Uterus (tissue), 4 donors: ENCODE data around the gene PSMB3. TPM values are rescaled to one million over a fixed set of nuclear protein-coding genes. Genes with fewer than 3 reads are reported as not detected.

Experiments used
- DNase-seq, 2 donors: peaks; one replicate each; pipeline ENCODE4 v3.0.0-alpha.2; 2019 to 2020
- H3K27ac ChIP-seq, 2 donors: fragments of 200-600 bp; sonication (generic); 1 replicate in 1 of 2; 2 replicates in 1 of 2; pipeline ENCODE4 v1.5.1; 2016 to 2018
- H3K27me3 ChIP-seq, 2 donors: fragments of 200-600 bp; sonication (generic); one replicate each; pipeline ENCODE4 v1.5.1; 2018 to 2019; ENCODE audit warnings: control low read depth in 1 of 2
- H3K36me3 ChIP-seq, 2 donors: fragments of 200-600 bp; sonication (generic); one replicate each; pipeline ENCODE4 v1.5.1; 2019; ENCODE audit warnings: control low read depth in 1 of 2
- H3K4me1 ChIP-seq, 2 donors: fragments of 200-600 bp; sonication (generic); one replicate each; pipeline ENCODE4 v1.5.1; 2018 to 2019; ENCODE audit warnings: control low read depth in 1 of 2
- H3K4me3 ChIP-seq, 2 donors: fragments of 200-600 bp; sonication (generic); 1 replicate in 1 of 2; 2 replicates in 1 of 2; pipeline ENCODE4 v1.5.1; 2018 to 2019; ENCODE audit warnings: mild to moderate bottlenecking in 1 of 2
- H3K9me3 ChIP-seq, 2 donors: fragments of 200-600 bp; sonication (generic); one replicate each; pipeline ENCODE4 v1.5.1; 2019; ENCODE audit warnings: control low read depth in 1 of 2
- POLR2A ChIP-seq, 2 donors: fragments of 450-650 bp; IDR thresholded peaks; one replicate each; pipeline ENCODE4 v1.6.1; 2016; ENCODE audit warnings: antibody characterized with exemption in 2 of 2, mild to moderate bottlenecking in 1 of 2, moderate library complexity in 1 of 2
- intact Hi-C: fragments of 100-400 bp; cut with DNase I; formaldehyde crosslinking; loops from one replicate; pipeline ENCODE4 v1.15.1; 2023; ENCODE audit warnings: low total_unique reads
- total RNA-seq, 4 donors: library from RNA; depleted of rRNA in 3 of 4; stranded (reverse); fragments of >200 nt in 3 of 4; gene quantifications; one replicate each; pipeline versions ENCODE4 v1.1.0 to v1.2.4, GENCODE V29; 2014 to 2023
- TF ChIP-seq, protein P1 (sequence below), 4 experiments: fragments of 200-600 bp in 2 of 4; fragments of 450-650 bp in 2 of 4; sonication (generic) in 2 of 4; IDR thresholded peaks; one replicate each; pipeline ENCODE4 v1.5.1; 2016 to 2019; ENCODE audit warnings: antibody characterized with exemption in 4 of 4, mild to moderate bottlenecking in 2 of 4, moderate library complexity in 1 of 4
- donor health status: DM: yes; HTN: yes; CAD: no.

Gene PSMB3
- total RNA-seq, 4 donors from 2014 or later, result 91.6 to 285 (median 101) TPM

DNA sequence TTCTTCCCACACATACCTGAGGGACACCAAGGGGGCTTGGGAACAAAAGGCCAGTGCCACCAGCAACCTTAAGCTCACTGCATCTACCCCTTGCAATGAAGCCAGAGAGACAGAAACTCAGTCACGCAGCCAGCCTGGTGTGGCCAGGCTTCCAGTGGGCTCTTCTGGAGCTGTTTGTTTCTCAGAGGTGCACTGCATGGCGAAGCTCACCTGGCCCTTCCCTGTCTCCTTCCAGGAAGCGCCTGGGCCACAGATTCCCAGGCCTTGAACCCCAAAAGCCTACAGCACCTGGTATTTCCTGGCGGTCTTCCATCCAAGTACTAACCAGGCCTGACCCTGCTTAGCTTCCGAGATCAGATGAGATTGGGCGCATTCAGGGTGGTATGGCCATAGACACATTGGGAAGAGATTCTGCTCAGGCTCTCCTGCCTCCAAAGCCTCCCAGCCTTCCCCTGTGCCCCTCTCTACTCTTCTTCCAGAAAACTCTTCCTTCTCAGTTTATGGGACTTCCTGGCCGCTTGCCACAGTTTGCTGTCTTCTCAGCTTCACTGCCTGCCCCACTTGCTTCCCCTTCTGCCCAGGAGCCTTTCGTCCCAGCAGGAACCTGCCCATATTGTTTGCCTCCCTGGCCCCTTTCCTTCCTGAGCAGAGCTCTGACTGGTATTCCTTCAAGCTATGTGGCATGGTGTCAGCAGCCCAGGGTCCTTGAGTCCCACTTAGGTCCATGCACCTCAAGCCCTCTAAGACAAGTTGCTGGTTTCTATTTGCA is 20.8 kb upstream of the PSMB3 start:
- no peak for DNase-seq
- Histone ChIP-seq H3K27me3 (no peaks in the 10 kb centered on the region), H3K4me3 (no peak overlapping the region), H3K9me3 (no peaks in the 10 kb centered on the region), H3K36me3 (no peaks in the 10 kb centered on the region), H3K27ac (peak overlapping the region; percentile 85 to 93), H3K4me1 (no peaks in the 10 kb centered on the region)
- no peak for TF ChIP-seq POLR2A (IDR thresholded peaks at IDR 0.05)
- TF ChIP-seq, protein P1, sequence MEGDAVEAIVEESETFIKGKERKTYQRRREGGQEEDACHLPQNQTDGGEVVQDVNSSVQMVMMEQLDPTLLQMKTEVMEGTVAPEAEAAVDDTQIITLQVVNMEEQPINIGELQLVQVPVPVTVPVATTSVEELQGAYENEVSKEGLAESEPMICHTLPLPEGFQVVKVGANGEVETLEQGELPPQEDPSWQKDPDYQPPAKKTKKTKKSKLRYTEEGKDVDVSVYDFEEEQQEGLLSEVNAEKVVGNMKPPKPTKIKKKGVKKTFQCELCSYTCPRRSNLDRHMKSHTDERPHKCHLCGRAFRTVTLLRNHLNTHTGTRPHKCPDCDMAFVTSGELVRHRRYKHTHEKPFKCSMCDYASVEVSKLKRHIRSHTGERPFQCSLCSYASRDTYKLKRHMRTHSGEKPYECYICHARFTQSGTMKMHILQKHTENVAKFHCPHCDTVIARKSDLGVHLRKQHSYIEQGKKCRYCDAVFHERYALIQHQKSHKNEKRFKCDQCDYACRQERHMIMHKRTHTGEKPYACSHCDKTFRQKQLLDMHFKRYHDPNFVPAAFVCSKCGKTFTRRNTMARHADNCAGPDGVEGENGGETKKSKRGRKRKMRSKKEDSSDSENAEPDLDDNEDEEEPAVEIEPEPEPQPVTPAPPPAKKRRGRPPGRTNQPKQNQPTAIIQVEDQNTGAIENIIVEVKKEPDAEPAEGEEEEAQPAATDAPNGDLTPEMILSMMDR (IDR thresholded peaks at IDR 0.05), result no peak
- intact Hi-C loops, result no loop called here

DNA sequence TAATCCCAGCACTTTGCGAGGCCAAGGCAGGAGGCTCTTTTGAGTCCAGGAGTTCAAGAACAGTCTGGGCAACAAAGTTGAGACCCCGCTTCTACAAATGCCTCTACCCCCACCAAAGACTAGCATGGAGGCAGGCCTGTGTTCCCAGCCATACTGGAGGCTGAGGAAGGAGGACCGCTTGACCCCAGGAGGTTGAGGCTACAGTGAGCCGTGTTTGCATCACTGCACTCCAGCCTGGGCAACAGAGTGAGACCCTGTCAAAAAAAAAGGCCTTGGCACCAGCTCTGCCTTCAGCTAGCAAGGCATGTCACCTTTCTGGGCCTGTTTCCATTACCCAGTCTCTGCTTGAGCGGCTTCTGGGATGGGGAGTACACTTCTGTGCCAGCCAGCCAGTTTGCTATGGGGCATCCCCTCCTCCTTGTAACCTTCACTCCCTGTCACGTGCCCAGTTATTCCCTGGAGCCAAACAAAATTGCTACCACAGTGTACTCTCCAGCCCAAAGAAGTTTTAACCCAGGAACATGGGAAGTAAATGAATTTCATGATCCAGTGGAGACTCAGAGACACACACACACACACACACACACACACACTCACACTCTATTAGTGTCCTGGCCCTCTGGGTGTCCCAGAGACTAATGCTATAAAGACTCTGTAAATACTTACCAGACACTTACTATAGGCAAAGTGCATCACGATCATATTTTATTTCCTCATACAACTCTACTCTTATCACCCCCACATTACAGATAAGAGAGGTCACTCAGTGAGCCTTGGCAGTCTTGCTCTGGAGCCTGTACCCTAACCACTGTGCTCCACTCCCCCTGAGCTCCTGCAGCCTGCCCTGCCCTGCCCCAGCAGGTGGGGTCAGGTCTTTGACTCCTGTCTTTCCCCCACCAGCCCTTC is 19.9 kb upstream of the PSMB3 start:
- H3K9me3 ChIP-seq, result no peaks in the 10 kb centered on the region
- no peak overlapping the region for H3K4me3 ChIP-seq
- H3K27me3 ChIP-seq, result no peaks in the 10 kb centered on the region
- H3K4me1 ChIP-seq, result no peaks in the 10 kb centered on the region
- no peak for DNase-seq
- no peak overlapping the region for H3K27ac ChIP-seq
- intact Hi-C loops, result no loop called here
- no peaks in the 10 kb centered on the region for H3K36me3 ChIP-seq
- TF ChIP-seq, protein P1 (IDR thresholded peaks at IDR 0.05), result no peak
- TF ChIP-seq POLR2A (IDR thresholded peaks at IDR 0.05), result no peak

DNA sequence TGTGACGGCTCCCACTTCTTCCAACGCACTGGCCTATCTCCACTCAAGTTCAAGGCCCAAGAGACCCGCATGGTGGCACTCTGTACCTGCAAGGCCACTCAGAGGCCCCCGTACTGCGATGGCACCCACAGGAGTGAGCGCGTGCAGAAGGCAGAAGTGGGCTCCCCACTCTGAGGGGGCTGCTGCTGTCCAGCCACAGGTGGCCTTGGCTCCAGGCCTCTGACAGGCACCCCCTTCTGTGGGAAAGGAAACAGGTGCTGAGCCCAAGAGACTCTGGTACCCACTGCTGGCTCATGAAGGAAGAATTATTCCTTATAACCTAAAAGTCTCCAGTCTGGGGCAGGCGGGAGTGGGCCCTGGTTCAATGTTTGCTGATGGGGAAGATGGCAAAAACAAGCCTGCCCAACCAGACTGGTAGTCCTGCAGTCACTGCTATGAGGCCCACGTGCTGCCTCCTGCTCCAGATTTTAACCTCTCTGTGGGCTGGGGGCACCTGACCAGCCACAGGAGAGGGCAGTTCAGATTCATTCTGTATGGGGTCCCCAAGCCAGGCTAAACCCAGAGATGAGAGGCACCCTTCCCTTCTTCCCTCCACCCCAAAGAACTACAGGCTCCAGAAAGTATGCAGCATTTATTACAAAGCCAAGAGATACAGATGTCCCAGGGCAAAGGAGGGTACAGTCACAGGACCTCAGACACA is 19.1 kb upstream of the PSMB3 start:
- DNase-seq, result no peak
- intact Hi-C loops, result no loop called here
- TF ChIP-seq POLR2A (IDR thresholded peaks at IDR 0.05), result no peak
- TF ChIP-seq, protein P1 (IDR thresholded peaks at IDR 0.05), result no peak
- Histone ChIP-seq H3K4me1 (no peaks in the 10 kb centered on the region), H3K9me3 (no peaks in the 10 kb centered on the region), H3K27me3 (no peaks in the 10 kb centered on the region), H3K4me3 (no peak overlapping the region), H3K36me3 (no peaks in the 10 kb centered on the region), H3K27ac (no peak overlapping the region)

DNA sequence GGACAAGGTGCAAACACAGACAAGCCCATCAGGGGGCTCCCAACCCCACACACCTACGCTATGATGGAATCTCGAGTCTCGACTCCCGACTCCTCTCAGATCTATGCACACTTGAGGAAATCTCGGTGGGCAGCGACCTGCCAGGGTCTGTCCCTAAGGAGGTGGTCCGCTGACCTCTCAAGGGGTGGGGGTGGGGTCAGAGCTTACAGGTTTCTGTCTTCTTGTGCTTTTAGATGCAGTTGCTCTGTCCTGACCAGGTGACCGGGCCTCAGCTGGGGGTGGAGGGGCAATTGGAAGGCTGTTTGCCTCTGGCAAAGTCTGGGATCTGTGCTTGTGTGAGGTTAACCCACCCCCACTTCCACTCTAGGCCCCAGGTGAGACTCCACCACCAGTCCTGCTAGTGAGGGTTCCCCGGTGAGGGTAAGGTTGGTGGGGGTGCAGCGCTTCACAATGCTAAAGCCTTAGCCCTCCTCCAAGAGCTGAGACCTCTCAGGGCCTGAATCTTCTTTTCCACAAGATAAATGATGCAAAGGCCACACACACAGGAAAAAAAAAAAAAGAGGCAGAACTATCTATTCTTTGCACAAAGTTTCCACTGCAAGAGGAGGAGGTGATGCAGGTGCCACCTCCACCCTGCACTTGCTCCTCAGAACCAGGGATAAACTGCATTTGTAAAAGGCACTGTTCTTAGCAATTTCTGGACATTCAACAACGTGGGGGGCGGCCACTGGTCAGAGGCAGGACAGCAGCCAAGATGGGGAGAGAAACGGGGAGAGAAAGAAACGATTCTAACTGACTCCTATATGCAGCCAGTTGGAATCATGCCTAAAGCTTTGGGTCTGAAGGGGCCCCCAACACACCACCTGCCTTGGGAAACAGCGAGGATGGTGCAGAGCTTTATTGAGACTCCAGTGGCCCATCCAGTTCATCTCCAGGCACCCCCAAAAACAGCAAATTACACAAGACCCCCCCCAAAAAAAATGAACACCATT is 18.3 kb upstream of the PSMB3 start:
- intact Hi-C loops, result no loop called here
- no peaks in the 10 kb centered on the region for H3K36me3 ChIP-seq
- H3K27ac ChIP-seq, result no peak overlapping the region
- TF ChIP-seq, protein P1 (IDR thresholded peaks at IDR 0.05), result peak in 1 of 4 experiments; percentile 17
- no peak for TF ChIP-seq POLR2A (IDR thresholded peaks at IDR 0.05)
- H3K4me3 ChIP-seq, result no peak overlapping the region
- no peaks in the 10 kb centered on the region for H3K9me3 ChIP-seq
- H3K27me3 ChIP-seq, result no peaks in the 10 kb centered on the region
- H3K4me1 ChIP-seq, result no peaks in the 10 kb centered on the region
- DNase-seq, result no peak
